ENCODE results near the gene NPEPPS.

DNA sequence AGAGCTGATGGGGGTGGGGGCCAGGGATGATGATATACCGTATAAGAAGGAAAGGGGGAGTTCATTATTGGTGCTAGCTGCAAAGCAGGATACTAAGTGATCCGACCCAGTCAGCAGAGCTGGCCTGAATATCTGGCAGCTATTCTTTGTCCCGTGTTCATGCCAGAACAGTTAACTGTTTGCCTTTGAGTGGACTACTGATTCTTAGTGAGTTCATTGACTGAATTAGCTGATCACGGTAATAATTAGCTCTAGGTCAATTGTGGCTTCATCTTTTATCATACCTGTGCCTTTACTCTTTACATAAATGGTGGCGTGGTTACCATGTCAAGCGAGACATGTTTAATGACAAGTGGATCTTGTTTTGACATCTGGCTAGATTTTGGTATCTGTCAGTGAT is 124.1 kb downstream of the NPEPPS start:
- TF ChIP-seq POLR2AphosphoS5 (IDR thresholded peaks at IDR 0.05): no peak
- no peak for TF ChIP-seq CTCF (IDR thresholded peaks at IDR 0.05 in 8 of 11, conservative IDR thresholded peaks at IDR 0.05 in 3 of 11)
